ENCODE data around the gene KRTAP10-2.

The KRTAP10-2 gene

GRCh38 chr21:44537930-44538911 is 13.1 kb downstream of the KRTAP10-2 start:
- DNase-seq = no peak

GRCh38 chr21:44535963-44536362 is 15.3 kb downstream of the KRTAP10-2 start:
- DNase-seq = no peak

GRCh38 chr21:44534688-44535087 is 16.6 kb downstream of the KRTAP10-2 start:
- no peak for DNase-seq

- DNase-seq = no peak
These were observed 17.2 kb downstream of the KRTAP10-2 start for GRCh38 chr21:44533891-44534627.

- no peak for DNase-seq
These were observed 18.0 kb downstream of the KRTAP10-2 start for GRCh38 chr21:44533121-44533890.

- DNase-seq = no peak
These were observed 18.6 kb downstream of the KRTAP10-2 start for GRCh38 chr21:44532712-44533111.

- DNase-seq = no peak
These were observed 19.4 kb downstream of the KRTAP10-2 start for GRCh38 chr21:44531606-44532564.

- DNase-seq = no peak
These were observed 20.3 kb downstream of the KRTAP10-2 start for GRCh38 chr21:44530903-44531605.

GRCh38 chr21:44530221-44530902 is 20.9 kb downstream of the KRTAP10-2 start:
- DNase-seq = no peak

GRCh38 chr21:44529503-44530125 is 21.7 kb downstream of the KRTAP10-2 start:
- no peak for DNase-seq

GRCh38 chr21:44529011-44529421 is 22.3 kb downstream of the KRTAP10-2 start:
- DNase-seq = no peak

- DNase-seq = no peak
These were observed 22.7 kb downstream of the KRTAP10-2 start for GRCh38 chr21:44528634-44528995.

- DNase-seq = no peak
These were observed 23.2 kb downstream of the KRTAP10-2 start for GRCh38 chr21:44527983-44528633.

GRCh38 chr21:44527156-44527982 is 23.9 kb downstream of the KRTAP10-2 start:
- no peak for DNase-seq

- DNase-seq = no peak
These were observed 25.0 kb downstream of the KRTAP10-2 start for GRCh38 chr21:44526096-44526997.

GRCh38 chr21:44525391-44526095 is 25.8 kb downstream of the KRTAP10-2 start:
- no peak for DNase-seq
